ENCODE measurements around the gene TRIAP1.

TRIAP1 gene

DNA sequence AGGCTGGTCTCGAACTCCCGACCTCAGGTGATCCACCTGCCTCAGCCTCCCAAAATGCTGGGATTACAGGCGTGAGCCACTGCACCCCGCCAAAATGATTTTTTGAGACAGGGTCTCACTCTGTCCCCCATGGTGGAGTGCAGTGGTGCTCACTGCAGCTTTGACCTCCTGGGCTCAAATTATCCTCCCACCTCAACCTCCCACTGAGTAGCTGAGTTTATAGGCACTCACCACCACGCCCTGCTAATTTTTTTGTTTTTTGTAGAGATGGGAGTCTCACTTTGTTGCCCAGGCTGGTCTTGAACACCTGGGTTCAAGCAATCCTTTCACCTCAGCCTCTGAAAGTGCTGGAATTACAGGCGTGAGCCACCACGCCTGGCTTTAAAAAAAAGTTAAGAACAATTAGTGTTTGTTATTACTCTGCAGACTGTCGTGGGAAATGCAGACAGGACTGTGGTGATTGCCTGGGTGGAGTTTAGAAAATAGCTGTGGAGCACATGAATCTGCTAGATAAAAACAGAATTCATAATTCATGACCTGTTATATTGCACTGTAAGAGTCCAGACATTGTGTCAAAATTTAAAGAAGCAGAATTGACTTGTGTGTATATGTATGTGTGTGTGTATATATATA, 17.5 kb downstream of the TRIAP1 start:
- H3K79me2 ChIP-seq (ENCODE audit: control insufficient read depth, insufficient read depth, low read length, unreplicated experiment), result no peaks in the 10 kb centered on the region
- no peaks in the 10 kb centered on the region for H3K27me3 ChIP-seq (ENCODE audit: insufficient read depth, low read length)
- no peak overlapping the region for H3K27ac ChIP-seq (ENCODE audit: low read depth, low read length)
- no peaks in the 10 kb centered on the region for H3K36me3 ChIP-seq (ENCODE audit: insufficient read depth, low read length)
- no peaks in the 10 kb centered on the region for H3K4me1 ChIP-seq (ENCODE audit: control insufficient read depth, insufficient read depth, low read length, unreplicated experiment)
- H3K4me3 ChIP-seq (ENCODE audit: low read depth, low read length), result no peak overlapping the region
- H2AFZ ChIP-seq (ENCODE audit: low read length, unreplicated experiment), result no peak overlapping the region

- Histone ChIP-seq H3K27ac (ENCODE audit: low read depth, low read length) (no peak overlapping the region), H3K36me3 (ENCODE audit: insufficient read depth, low read length) (no peaks in the 10 kb centered on the region), H3K4me3 (ENCODE audit: low read depth, low read length) (no peak overlapping the region), H3K79me2 (ENCODE audit: control insufficient read depth, insufficient read depth, low read length, unreplicated experiment) (no peaks in the 10 kb centered on the region), H3K27me3 (ENCODE audit: insufficient read depth, low read length) (no peaks in the 10 kb centered on the region), H3K4me1 (ENCODE audit: control insufficient read depth, insufficient read depth, low read length, unreplicated experiment) (no peaks in the 10 kb centered on the region), H2AFZ (ENCODE audit: low read length, unreplicated experiment) (no peak overlapping the region)
These were observed 20.4 kb downstream of the TRIAP1 start for GRCh38 chr12:120425797-120426196.

DNA sequence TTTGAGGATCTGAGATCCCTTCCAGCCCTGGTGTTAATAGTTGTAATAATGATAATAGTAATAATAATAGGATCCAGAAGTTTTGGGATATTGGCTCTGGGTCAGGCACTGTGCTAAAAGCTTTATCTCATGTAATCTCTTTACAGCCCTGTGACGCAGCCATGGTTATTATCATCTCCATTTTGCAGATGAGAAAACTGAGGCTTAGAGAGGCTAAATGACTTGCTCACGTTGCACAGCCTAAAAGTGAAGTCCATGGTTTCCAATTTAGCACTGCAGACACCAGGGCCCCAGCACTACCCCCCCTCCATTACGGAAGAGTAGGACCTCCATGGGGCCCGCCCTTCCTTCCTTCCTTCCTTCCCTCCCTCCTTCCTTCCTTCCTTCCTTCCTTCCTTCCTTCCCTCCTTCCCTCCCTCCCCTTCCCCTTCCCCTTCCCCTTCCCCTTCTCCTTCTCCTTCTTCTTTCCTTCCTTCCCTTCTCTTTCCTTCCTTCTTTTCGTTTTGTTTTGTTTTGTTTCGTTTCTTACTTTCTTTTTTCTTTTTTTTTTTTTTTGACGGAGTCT, 23.2 kb downstream of the TRIAP1 start:
- Histone ChIP-seq H3K4me1 (ENCODE audit: control insufficient read depth, insufficient read depth, low read length, unreplicated experiment) (no peaks in the 10 kb centered on the region), H3K27me3 (ENCODE audit: insufficient read depth, low read length) (no peaks in the 10 kb centered on the region), H3K27ac (ENCODE audit: low read depth, low read length) (no peak overlapping the region), H3K4me3 (ENCODE audit: low read depth, low read length) (no peak overlapping the region), H3K36me3 (ENCODE audit: insufficient read depth, low read length) (no peaks in the 10 kb centered on the region), H2AFZ (ENCODE audit: low read length, unreplicated experiment) (no peak overlapping the region), H3K79me2 (ENCODE audit: control insufficient read depth, insufficient read depth, low read length, unreplicated experiment) (no peaks in the 10 kb centered on the region)

GRCh38 chr12:120421701-120422100, 24.5 kb downstream of the TRIAP1 start:
- no peak overlapping the region for H3K27ac ChIP-seq (ENCODE audit: low read depth, low read length)
- no peak overlapping the region for H2AFZ ChIP-seq (ENCODE audit: low read length, unreplicated experiment)
- H3K27me3 ChIP-seq (ENCODE audit: insufficient read depth, low read length), result no peaks in the 10 kb centered on the region
- no peaks in the 10 kb centered on the region for H3K4me1 ChIP-seq (ENCODE audit: control insufficient read depth, insufficient read depth, low read length, unreplicated experiment)
- H3K79me2 ChIP-seq (ENCODE audit: control insufficient read depth, insufficient read depth, low read length, unreplicated experiment), result no peaks in the 10 kb centered on the region
- no peaks in the 10 kb centered on the region for H3K36me3 ChIP-seq (ENCODE audit: insufficient read depth, low read length)
- H3K4me3 ChIP-seq (ENCODE audit: low read depth, low read length), result no peak overlapping the region

GRCh38 chr12:120417917-120418580, 28.1 kb downstream of the TRIAP1 start:
- H3K4me3 ChIP-seq (ENCODE audit: low read depth, low read length), result no peak overlapping the region

DNA sequence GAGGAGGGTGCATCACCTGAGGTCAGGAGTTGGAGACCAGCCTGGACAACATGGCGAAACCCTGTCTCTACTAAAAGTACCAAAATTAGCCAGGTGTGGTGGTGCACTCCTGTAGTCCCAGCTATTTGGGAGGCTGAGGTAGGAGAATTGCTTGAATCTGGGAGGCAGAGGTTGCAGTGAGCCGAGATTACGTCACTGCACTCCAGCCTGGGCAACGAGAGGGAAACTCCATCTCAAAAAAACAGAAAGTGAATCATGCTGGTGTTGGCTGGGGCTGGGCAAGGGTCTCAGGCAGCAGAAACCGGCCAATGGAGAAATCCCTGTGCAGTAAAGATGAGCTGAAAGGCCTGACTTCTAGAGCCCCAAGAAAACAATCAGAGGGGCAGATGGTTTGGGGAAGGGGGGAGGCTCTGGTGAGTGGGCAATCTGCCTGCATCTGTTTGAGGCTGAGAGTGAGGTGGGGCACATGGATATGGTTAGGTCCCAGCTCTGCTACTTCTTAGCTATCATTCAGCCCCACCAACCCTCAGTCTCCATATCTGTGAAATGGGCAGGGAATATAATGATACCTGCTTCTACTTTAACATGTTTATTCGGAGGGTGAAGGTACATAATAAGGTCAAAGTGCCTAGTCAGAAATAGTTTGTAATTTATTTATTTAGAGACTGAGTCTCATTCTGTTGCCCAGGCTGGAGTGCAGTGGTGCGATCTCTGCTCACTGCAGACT, 29.5 kb downstream of the TRIAP1 start:
- Histone ChIP-seq H3K4me1 (ENCODE audit: control insufficient read depth, insufficient read depth, low read length, unreplicated experiment) (no peaks in the 10 kb centered on the region), H3K79me2 (ENCODE audit: control insufficient read depth, insufficient read depth, low read length, unreplicated experiment) (no peaks in the 10 kb centered on the region), H3K27me3 (ENCODE audit: insufficient read depth, low read length) (no peaks in the 10 kb centered on the region), H2AFZ (ENCODE audit: low read length, unreplicated experiment) (no peak overlapping the region), H3K27ac (ENCODE audit: low read depth, low read length) (no peak overlapping the region), H3K4me3 (ENCODE audit: low read depth, low read length) (no peak overlapping the region), H3K36me3 (ENCODE audit: insufficient read depth, low read length) (no peaks in the 10 kb centered on the region)

More at GRCh38 chr12:120417917-120418580, 28.1 kb downstream of the TRIAP1 start:
- Histone ChIP-seq H3K4me1 (ENCODE audit: control insufficient read depth, insufficient read depth, low read length, unreplicated experiment) (no peaks in the 10 kb centered on the region), H3K27ac (ENCODE audit: low read depth, low read length) (no peak overlapping the region), H3K27me3 (ENCODE audit: insufficient read depth, low read length) (no peaks in the 10 kb centered on the region), H3K79me2 (ENCODE audit: control insufficient read depth, insufficient read depth, low read length, unreplicated experiment) (no peaks in the 10 kb centered on the region), H2AFZ (ENCODE audit: low read length, unreplicated experiment) (no peak overlapping the region), H3K36me3 (ENCODE audit: insufficient read depth, low read length) (no peaks in the 10 kb centered on the region)

DNA sequence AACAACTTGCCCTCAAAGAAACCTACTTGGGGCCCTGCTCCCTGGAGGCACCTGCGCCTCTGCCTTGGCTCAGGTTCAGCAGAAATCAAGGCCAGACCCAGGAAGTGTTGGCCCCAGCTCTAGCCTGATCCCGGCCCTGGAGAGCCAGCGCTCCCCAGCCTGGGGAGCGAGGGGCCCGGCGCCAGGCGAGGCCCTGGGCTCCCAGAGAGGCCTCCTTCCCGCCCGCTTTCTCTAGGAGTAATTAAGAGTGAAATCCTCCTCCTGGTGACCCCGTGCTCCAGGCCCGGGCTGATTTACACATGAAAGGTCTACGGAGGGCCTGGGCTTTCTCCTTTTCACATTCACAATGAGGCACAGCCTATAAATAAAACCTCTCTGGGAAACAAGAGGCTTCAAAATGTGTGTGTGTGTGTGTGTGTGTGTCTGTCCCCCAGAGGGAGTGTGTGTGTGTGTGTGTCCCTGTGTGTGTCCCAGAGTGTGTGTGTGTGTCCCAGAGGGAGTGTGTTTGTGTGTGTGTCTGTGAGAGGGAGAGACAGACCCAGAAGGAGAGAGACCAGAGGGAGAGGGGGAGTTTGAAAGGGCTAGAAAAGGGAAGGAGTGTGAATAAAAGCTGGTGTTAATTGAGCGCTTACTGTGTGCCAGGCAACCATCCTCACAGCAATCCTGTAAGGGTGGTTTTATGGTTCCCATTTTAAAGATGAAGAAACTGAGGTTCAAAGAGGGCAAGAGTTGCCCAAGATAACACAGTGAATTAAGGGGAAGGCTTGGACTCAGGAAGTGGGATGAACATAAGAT, 32.1 kb downstream of the TRIAP1 start:
- no peaks in the 10 kb centered on the region for H3K4me1 ChIP-seq (ENCODE audit: control insufficient read depth, insufficient read depth, low read length, unreplicated experiment)
- H3K79me2 ChIP-seq (ENCODE audit: control insufficient read depth, insufficient read depth, low read length, unreplicated experiment), result no peaks in the 10 kb centered on the region
- H3K27ac ChIP-seq (ENCODE audit: low read depth, low read length), result no peak overlapping the region
- no peaks in the 10 kb centered on the region for H3K27me3 ChIP-seq (ENCODE audit: insufficient read depth, low read length)
- no peak overlapping the region for H2AFZ ChIP-seq (ENCODE audit: low read length, unreplicated experiment)
- H3K4me3 ChIP-seq (ENCODE audit: low read depth, low read length), result no peak overlapping the region
- H3K36me3 ChIP-seq (ENCODE audit: insufficient read depth, low read length), result no peaks in the 10 kb centered on the region

- no peaks in the 10 kb centered on the region for H3K4me1 ChIP-seq (ENCODE audit: control insufficient read depth, insufficient read depth, low read length, unreplicated experiment)
- H2AFZ ChIP-seq (ENCODE audit: low read length, unreplicated experiment), result no peak overlapping the region
- no peaks in the 10 kb centered on the region for H3K79me2 ChIP-seq (ENCODE audit: control insufficient read depth, insufficient read depth, low read length, unreplicated experiment)
- no peaks in the 10 kb centered on the region for H3K27me3 ChIP-seq (ENCODE audit: insufficient read depth, low read length)
- no peak overlapping the region for H3K4me3 ChIP-seq (ENCODE audit: low read depth, low read length)
- H3K36me3 ChIP-seq (ENCODE audit: insufficient read depth, low read length), result no peaks in the 10 kb centered on the region
- H3K27ac ChIP-seq (ENCODE audit: low read depth, low read length), result no peak overlapping the region
These were observed 33.8 kb downstream of the TRIAP1 start for GRCh38 chr12:120412421-120412820.

DNA sequence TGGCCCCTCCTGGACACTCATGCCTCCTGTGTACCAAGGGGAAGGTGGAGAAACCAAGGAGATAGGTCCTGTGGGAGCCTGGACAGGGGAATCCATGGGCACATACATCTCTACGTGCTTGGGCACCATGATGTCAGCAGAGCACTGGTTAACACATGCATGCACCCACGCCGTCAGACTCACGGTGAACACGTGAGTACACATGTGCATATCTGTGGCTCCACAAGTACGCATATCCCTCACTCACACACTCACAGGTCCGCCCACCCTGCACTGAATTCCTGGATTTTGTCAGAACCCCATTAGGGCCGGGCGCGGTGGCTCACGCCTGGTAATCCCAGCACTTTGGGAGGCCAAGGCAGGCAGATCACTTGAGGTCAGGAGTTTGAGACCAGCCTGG, 37.4 kb downstream of the TRIAP1 start:
- H3K4me1 ChIP-seq (ENCODE audit: control insufficient read depth, insufficient read depth, low read length, unreplicated experiment), result no peaks in the 10 kb centered on the region
- peaks cover 6% of the 10 kb centered on the region; the same call in 1 of the 2 replicates for H3K27me3 ChIP-seq (ENCODE audit: insufficient read depth, low read length)
- H3K4me3 ChIP-seq (ENCODE audit: low read depth, low read length), result no peak overlapping the region

DNA sequence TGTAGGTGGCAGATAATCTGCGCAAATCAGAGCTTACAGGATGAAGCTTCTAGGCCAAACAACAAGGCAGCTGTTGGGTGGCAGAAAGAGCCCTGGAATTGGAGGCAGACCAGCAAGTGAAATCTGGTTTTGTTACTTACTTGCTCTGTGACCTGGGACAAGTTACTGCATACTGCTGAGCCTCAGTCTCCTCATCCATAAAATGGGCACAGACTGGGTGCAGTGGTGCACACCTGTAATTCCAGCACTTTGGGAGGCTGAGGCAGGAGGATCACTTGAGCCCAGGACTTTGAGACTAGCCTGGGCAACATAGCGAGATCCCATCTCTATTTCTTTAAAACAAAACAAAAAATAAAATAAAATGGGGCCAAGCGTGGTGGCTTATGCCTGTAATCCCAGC, 39.6 kb downstream of the TRIAP1 start:
- H3K27ac ChIP-seq (ENCODE audit: low read depth, low read length), result no peak overlapping the region
- no peaks in the 10 kb centered on the region for H3K4me1 ChIP-seq (ENCODE audit: control insufficient read depth, insufficient read depth, low read length, unreplicated experiment)
- no peak overlapping the region for H2AFZ ChIP-seq (ENCODE audit: low read length, unreplicated experiment)
- H3K79me2 ChIP-seq (ENCODE audit: control insufficient read depth, insufficient read depth, low read length, unreplicated experiment), result no peaks in the 10 kb centered on the region
- no peaks in the 10 kb centered on the region for H3K36me3 ChIP-seq (ENCODE audit: insufficient read depth, low read length)
- H3K4me3 ChIP-seq (ENCODE audit: low read depth, low read length), result no peak overlapping the region
- peaks cover 6% of the 10 kb centered on the region; the same call in 1 of the 2 replicates for H3K27me3 ChIP-seq (ENCODE audit: insufficient read depth, low read length)

More for the DNA sequence above, 37.4 kb downstream of the TRIAP1 start:
- no peak overlapping the region for H3K27ac ChIP-seq (ENCODE audit: low read depth, low read length)
- no peaks in the 10 kb centered on the region for H3K36me3 ChIP-seq (ENCODE audit: insufficient read depth, low read length)
- H3K79me2 ChIP-seq (ENCODE audit: control insufficient read depth, insufficient read depth, low read length, unreplicated experiment), result no peaks in the 10 kb centered on the region
- H2AFZ ChIP-seq (ENCODE audit: low read length, unreplicated experiment), result no peak overlapping the region
